HepG2 (cell line): ENCODE measurements around the gene MS4A15. TPM values are rescaled to one million over a fixed set of nuclear protein-coding genes. Genes with fewer than 3 reads are reported as not detected.

Source experiments
- AHR ChIP-seq: IDR thresholded peaks from 2 replicates; pipeline ENCODE4 v1.6.1; 2018; ENCODE audit warnings: missing genetic modification reagents, missing compliant biosample characterization
- CTCF ChIP-seq: sonication (generic); formaldehyde crosslinking; IDR thresholded peaks from 2 replicates; pipeline ENCODE4 v1.5.0; 2020; ENCODE audit warnings: mild to moderate bottlenecking, missing genetic modification reagents, moderate library complexity
- KIAA2018 ChIP-seq: sonication (generic); formaldehyde crosslinking; IDR thresholded peaks from 2 replicates; pipeline ENCODE4 v1.5.0; 2020; ENCODE audit warnings: mild to moderate bottlenecking, missing genetic modification reagents, borderline replicate concordance
- RAD21 ChIP-seq: fragments of 450-650 bp; formaldehyde crosslinking; IDR thresholded peaks from 2 replicates; pipeline ENCODE4 v1.5.0; 2020; ENCODE audit warnings: mild to moderate bottlenecking
- ZBTB1 ChIP-seq: sonication (generic); formaldehyde crosslinking; IDR thresholded peaks from 2 replicates; pipeline ENCODE4 v1.4.0; 2020; ENCODE audit warnings: missing genetic modification reagents, borderline replicate concordance
- polyA plus RNA-seq, 8 experiments: library from polyadenylated mRNA; depleted of rRNA in 3 of 8; stranded (reverse) in 7 of 8; unstranded in 1 of 8; fragments of >200 nt; fragmentation: Illumina TruSeq in 4 of 8; extraction: Trizol in 4 of 8; gene quantifications; 2 replicates each; pipeline versions ENCODE4 v1.2.1 to v1.2.3, GENCODE V29; 2011 to 2016; ENCODE audit warnings: low read depth in 4 of 8, missing spikeins in 1 of 8, mixed read lengths in 1 of 8; ENCODE audit not compliant: insufficient read depth in 1 of 8
- total RNA-seq, 5 experiments: library from RNA; depleted of rRNA; stranded (reverse); fragments of >200 nt; fragmentation: Illumina TruSeq; extraction: Trizol; gene quantifications; 2 replicates each; pipeline ENCODE4 v1.2.3, GENCODE V29; 2016; ENCODE audit warnings: low read depth in 1 of 5
- TF ChIP-seq, protein P1 (sequence below): sonication (generic); formaldehyde crosslinking; IDR thresholded peaks from 2 replicates; pipeline ENCODE4 v1.4.0; 2020; ENCODE audit warnings: low read depth, missing genetic modification reagents
- TF ChIP-seq, protein P2 (sequence below): sonication (generic); formaldehyde crosslinking; IDR thresholded peaks from 2 replicates; pipeline ENCODE4; 2020; ENCODE audit warnings: missing genetic modification reagents, mild to moderate bottlenecking, borderline replicate concordance
- TF ChIP-seq, protein P3 (sequence below): fragments of 450-650 bp; IDR thresholded peaks from 2 replicates; pipeline ENCODE4 v1.6.1; 2016
- TF ChIP-seq, protein P4 (sequence below): sonication (generic); formaldehyde crosslinking; IDR thresholded peaks from 2 replicates; pipeline ENCODE4 v1.4.0; 2020; ENCODE audit warnings: mild to moderate bottlenecking, missing genetic modification reagents

Gene MS4A15
- total and polyA plus RNA-seq, 2 of the 13 experiments (the other 11 are each of a cell fraction or from before 2014, with no cell fraction given): not detected

DNA sequence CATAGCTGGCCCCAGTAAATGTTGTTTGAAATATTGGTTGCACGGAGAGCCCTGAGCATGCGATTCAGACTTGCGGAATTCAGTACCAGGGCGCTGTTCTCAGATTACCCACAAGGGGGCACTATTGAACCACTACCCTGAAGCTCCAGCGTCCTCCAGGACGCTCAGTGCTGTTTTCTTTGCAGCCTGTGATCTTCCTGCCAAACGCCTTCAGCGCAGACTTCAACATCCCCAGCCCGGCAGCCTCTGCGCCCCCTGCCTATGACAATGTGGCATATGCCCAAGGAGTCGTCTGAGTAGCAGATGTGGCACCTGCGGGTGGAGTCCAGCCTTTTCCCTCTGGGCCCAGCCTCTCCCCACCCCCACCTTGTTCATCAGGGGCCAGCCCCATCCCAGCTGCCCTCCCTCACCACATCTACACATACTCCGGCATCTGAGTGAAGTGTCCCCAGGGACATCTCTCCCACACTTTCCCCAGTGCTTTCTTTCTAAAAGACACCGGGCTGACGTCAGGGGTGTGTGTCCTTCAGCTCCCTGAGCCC, 18.8 kb downstream of the MS4A15 start (continued):
- TF ChIP-seq, protein P1, sequence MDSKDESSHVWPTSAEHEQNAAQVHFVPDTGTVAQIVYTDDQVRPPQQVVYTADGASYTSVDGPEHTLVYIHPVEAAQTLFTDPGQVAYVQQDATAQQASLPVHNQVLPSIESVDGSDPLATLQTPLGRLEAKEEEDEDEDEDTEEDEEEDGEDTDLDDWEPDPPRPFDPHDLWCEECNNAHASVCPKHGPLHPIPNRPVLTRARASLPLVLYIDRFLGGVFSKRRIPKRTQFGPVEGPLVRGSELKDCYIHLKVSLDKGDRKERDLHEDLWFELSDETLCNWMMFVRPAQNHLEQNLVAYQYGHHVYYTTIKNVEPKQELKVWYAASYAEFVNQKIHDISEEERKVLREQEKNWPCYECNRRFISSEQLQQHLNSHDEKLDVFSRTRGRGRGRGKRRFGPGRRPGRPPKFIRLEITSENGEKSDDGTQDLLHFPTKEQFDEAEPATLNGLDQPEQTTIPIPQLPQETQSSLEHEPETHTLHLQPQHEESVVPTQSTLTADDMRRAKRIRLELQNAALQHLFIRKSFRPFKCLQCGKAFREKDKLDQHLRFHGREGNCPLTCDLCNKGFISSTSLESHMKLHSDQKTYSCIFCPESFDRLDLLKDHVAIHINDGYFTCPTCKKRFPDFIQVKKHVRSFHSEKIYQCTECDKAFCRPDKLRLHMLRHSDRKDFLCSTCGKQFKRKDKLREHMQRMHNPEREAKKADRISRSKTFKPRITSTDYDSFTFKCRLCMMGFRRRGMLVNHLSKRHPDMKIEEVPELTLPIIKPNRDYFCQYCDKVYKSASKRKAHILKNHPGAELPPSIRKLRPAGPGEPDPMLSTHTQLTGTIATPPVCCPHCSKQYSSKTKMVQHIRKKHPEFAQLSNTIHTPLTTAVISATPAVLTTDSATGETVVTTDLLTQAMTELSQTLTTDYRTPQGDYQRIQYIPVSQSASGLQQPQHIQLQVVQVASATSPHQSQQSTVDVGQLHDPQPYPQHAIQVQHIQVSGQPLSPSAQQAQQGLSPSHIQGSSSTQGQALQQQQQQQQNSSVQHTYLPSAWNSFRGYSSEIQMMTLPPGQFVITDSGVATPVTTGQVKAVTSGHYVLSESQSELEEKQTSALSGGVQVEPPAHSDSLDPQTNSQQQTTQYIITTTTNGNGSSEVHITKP (CRISPR knock-in tag): no peak
- TF ChIP-seq, protein P2, sequence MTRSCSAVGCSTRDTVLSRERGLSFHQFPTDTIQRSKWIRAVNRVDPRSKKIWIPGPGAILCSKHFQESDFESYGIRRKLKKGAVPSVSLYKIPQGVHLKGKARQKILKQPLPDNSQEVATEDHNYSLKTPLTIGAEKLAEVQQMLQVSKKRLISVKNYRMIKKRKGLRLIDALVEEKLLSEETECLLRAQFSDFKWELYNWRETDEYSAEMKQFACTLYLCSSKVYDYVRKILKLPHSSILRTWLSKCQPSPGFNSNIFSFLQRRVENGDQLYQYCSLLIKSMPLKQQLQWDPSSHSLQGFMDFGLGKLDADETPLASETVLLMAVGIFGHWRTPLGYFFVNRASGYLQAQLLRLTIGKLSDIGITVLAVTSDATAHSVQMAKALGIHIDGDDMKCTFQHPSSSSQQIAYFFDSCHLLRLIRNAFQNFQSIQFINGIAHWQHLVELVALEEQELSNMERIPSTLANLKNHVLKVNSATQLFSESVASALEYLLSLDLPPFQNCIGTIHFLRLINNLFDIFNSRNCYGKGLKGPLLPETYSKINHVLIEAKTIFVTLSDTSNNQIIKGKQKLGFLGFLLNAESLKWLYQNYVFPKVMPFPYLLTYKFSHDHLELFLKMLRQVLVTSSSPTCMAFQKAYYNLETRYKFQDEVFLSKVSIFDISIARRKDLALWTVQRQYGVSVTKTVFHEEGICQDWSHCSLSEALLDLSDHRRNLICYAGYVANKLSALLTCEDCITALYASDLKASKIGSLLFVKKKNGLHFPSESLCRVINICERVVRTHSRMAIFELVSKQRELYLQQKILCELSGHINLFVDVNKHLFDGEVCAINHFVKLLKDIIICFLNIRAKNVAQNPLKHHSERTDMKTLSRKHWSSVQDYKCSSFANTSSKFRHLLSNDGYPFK: peak; percentile 24; the same call in 1 of the 2 replicates
- TF ChIP-seq, protein P3, sequence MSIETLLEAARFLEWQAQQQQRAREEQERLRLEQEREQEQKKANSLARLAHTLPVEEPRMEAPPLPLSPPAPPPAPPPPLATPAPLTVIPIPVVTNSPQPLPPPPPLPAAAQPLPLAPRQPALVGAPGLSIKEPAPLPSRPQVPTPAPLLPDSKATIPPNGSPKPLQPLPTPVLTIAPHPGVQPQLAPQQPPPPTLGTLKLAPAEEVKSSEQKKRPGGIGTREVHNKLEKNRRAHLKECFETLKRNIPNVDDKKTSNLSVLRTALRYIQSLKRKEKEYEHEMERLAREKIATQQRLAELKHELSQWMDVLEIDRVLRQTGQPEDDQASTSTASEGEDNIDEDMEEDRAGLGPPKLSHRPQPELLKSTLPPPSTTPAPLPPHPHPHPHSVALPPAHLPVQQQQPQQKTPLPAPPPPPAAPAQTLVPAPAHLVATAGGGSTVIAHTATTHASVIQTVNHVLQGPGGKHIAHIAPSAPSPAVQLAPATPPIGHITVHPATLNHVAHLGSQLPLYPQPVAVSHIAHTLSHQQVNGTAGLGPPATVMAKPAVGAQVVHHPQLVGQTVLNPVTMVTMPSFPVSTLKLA: no peak
- TF ChIP-seq CTCF (CRISPR knock-in tag) (peak; percentile 85), AHR (CRISPR knock-in tag) (no peak), ZBTB1 (CRISPR knock-in tag) (no peak), RAD21 (peak; percentile 74), KIAA2018 (CRISPR knock-in tag) (no peak)
- TF ChIP-seq, protein P4, sequence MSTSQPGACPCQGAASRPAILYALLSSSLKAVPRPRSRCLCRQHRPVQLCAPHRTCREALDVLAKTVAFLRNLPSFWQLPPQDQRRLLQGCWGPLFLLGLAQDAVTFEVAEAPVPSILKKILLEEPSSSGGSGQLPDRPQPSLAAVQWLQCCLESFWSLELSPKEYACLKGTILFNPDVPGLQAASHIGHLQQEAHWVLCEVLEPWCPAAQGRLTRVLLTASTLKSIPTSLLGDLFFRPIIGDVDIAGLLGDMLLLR (CRISPR knock-in tag): no peak
